HepG2 (cell line): Measurements from ENCODE around the gene PHYHIPL. TPM values are rescaled to one million over a fixed set of nuclear protein-coding genes. Genes with fewer than 3 reads are reported as not detected.

Experiments
- CEBPG ChIP-seq: IDR thresholded peaks from 2 replicates; pipeline ENCODE4 v1.6.1; 2016
- CHD2 ChIP-seq: IDR thresholded peaks from 2 replicates; pipeline ENCODE4 v1.6.1; 2011; ENCODE audit warnings: low read depth, low read length, improper control_type of control experiment
- CHD4 ChIP-seq: fragments of 200-600 bp; sonication (generic); IDR thresholded peaks from 2 replicates; pipeline ENCODE4 v1.7.0; 2017; ENCODE audit warnings: mild to moderate bottlenecking, low read length, borderline replicate concordance
- CREB1 ChIP-seq, 2 experiments: fragments of 450-650 bp in 1 of 2; IDR thresholded peaks; 2 replicates each; pipeline ENCODE4 v1.6.1; 2016 to 2017; ENCODE audit warnings: control low read depth in 1 of 2, mild to moderate bottlenecking in 1 of 2, missing compliant biosample characterization in 1 of 2, missing genetic modification characterization in 1 of 2
- ELF3 ChIP-seq: IDR thresholded peaks from 2 replicates; pipeline ENCODE4 v1.6.1; 2016; ENCODE audit warnings: missing genetic modification reagents, missing compliant biosample characterization
- GPN1 ChIP-seq: sonication (generic); formaldehyde crosslinking; IDR thresholded peaks from 2 replicates; pipeline ENCODE4 v1.5.1; 2020; ENCODE audit warnings: missing genetic modification reagents, borderline replicate concordance
- ISX ChIP-seq: sonication (generic); formaldehyde crosslinking; conservative IDR thresholded peaks from 2 replicates; pipeline ENCODE4 v1.5.0; 2020; ENCODE audit warnings: missing genetic modification reagents
- MLLT10 ChIP-seq: sonication (generic); formaldehyde crosslinking; IDR thresholded peaks from 2 replicates; pipeline ENCODE4 v1.4.0; 2020; ENCODE audit warnings: missing genetic modification reagents
- U2AF2 ChIP-seq: fragments of 200-400 bp; formaldehyde crosslinking; IDR thresholded peaks from 2 replicates; pipeline ENCODE4 v1.6.1; 2017; ENCODE audit warnings: low read depth, mild to moderate bottlenecking, low read length
- ZMYM2 ChIP-seq: sonication (generic); formaldehyde crosslinking; IDR thresholded peaks from 2 replicates; pipeline ENCODE4 v1.8.0; 2022; ENCODE audit warnings: mild to moderate bottlenecking, missing genetic modification reagents
- ZNF20 ChIP-seq: sonication (generic); formaldehyde crosslinking; IDR thresholded peaks from 2 replicates; pipeline ENCODE4 v1.4.0; 2020; ENCODE audit warnings: mild to moderate bottlenecking, moderate library complexity, missing genetic modification reagents
- ZNF253 ChIP-seq: sonication (generic); formaldehyde crosslinking; IDR thresholded peaks from 2 replicates; pipeline ENCODE4 v1.8.0; 2022; ENCODE audit warnings: mild to moderate bottlenecking, missing genetic modification reagents, borderline replicate concordance
- ZNF34 ChIP-seq: sonication (generic); formaldehyde crosslinking; IDR thresholded peaks from 2 replicates; pipeline ENCODE4 v1.4.0; 2020; ENCODE audit warnings: mild to moderate bottlenecking, missing genetic modification reagents, borderline replicate concordance
- ZNF530 ChIP-seq: sonication (generic); formaldehyde crosslinking; IDR thresholded peaks from 2 replicates; pipeline ENCODE4 v1.5.0; 2020; ENCODE audit warnings: low read depth, mild to moderate bottlenecking, missing genetic modification reagents
- ZNF563 ChIP-seq: sonication (generic); formaldehyde crosslinking; IDR thresholded peaks from 2 replicates; pipeline ENCODE4 v1.8.0; 2022; ENCODE audit warnings: mild to moderate bottlenecking, moderate library complexity, missing genetic modification reagents
- ZNF570 ChIP-seq: sonication (generic); formaldehyde crosslinking; IDR thresholded peaks from 2 replicates; pipeline ENCODE4 v1.4.0; 2020; ENCODE audit warnings: mild to moderate bottlenecking, missing genetic modification reagents, borderline replicate concordance
- ZSCAN12 ChIP-seq: sonication (generic); formaldehyde crosslinking; IDR thresholded peaks from 2 replicates; pipeline ENCODE4 v1.9.0; 2021; ENCODE audit warnings: mild to moderate bottlenecking, missing genetic modification reagents
- ZSCAN25 ChIP-seq: sonication (generic); formaldehyde crosslinking; IDR thresholded peaks from 2 replicates; pipeline ENCODE4 v1.8.0; 2022; ENCODE audit warnings: mild to moderate bottlenecking, missing genetic modification reagents
- polyA plus RNA-seq, 8 experiments: library from polyadenylated mRNA; depleted of rRNA in 3 of 8; stranded (reverse) in 7 of 8; unstranded in 1 of 8; fragments of >200 nt; fragmentation: Illumina TruSeq in 4 of 8; extraction: Trizol in 4 of 8; gene quantifications; 2 replicates each; pipeline versions ENCODE4 v1.2.1 to v1.2.3, GENCODE V29; 2011 to 2016; ENCODE audit warnings: low read depth in 4 of 8, missing spikeins in 1 of 8, mixed read lengths in 1 of 8; ENCODE audit not compliant: insufficient read depth in 1 of 8
- total RNA-seq, 5 experiments: library from RNA; depleted of rRNA; stranded (reverse); fragments of >200 nt; fragmentation: Illumina TruSeq; extraction: Trizol; gene quantifications; 2 replicates each; pipeline ENCODE4 v1.2.3, GENCODE V29; 2016; ENCODE audit warnings: low read depth in 1 of 5
- TF ChIP-seq, protein P1 (sequence below): sonication (generic); formaldehyde crosslinking; conservative IDR thresholded peaks from 2 replicates; pipeline ENCODE4 v1.4.0; 2020; ENCODE audit warnings: missing genetic modification reagents
- TF ChIP-seq, protein P2 (sequence below): IDR thresholded peaks from 2 replicates; pipeline ENCODE4 v1.6.1; 2016; ENCODE audit warnings: mild to moderate bottlenecking, missing biosample characterization, missing genetic modification reagents
- TF ChIP-seq, protein P3 (sequence below): sonication (generic); formaldehyde crosslinking; IDR thresholded peaks from 2 replicates; pipeline ENCODE4 v1.4.0; 2020; ENCODE audit warnings: missing genetic modification reagents, borderline replicate concordance
- TF ChIP-seq, protein P4 (sequence below): sonication (generic); formaldehyde crosslinking; IDR thresholded peaks from 2 replicates; pipeline ENCODE4 v1.4.0; 2020; ENCODE audit warnings: mild to moderate bottlenecking, missing genetic modification reagents
- TF ChIP-seq, protein P5 (sequence below): sonication (generic); formaldehyde crosslinking; IDR thresholded peaks from 2 replicates; pipeline ENCODE4 v1.4.0; 2020; ENCODE audit warnings: missing genetic modification reagents, borderline replicate concordance
- TF ChIP-seq, protein P6 (sequence below): sonication (generic); formaldehyde crosslinking; IDR thresholded peaks from 2 replicates; pipeline ENCODE4 v1.8.1; 2022; ENCODE audit warnings: mild to moderate bottlenecking, missing genetic modification reagents

PHYHIPL gene
- total and polyA plus RNA-seq, 2 of the 13 experiments (the other 11 are each of a cell fraction or from before 2014, with no cell fraction given) = 40.6 to 78.5 TPM

DNA sequence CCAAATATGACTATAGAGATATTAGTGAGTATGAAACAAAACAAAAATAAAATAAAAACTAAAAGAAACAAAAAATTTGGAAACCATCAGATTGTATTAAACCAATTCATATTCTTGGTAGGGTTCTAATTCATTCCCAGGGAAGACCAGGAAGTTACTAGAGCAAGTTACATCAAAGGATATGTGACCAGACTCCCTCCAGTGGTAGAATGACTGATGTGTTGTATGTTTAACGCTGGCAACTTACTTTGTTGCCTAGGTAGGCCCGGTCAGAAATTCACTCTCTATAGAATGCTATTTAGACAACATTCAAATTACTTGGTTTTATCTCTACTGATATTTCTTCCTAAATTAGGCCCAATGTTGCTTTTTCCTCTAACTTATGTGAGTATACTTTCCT is 5.2 kb downstream of the PHYHIPL start (continued):
- TF ChIP-seq, protein P1, sequence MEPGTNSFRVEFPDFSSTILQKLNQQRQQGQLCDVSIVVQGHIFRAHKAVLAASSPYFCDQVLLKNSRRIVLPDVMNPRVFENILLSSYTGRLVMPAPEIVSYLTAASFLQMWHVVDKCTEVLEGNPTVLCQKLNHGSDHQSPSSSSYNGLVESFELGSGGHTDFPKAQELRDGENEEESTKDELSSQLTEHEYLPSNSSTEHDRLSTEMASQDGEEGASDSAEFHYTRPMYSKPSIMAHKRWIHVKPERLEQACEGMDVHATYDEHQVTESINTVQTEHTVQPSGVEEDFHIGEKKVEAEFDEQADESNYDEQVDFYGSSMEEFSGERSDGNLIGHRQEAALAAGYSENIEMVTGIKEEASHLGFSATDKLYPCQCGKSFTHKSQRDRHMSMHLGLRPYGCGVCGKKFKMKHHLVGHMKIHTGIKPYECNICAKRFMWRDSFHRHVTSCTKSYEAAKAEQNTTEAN = no peak
- no peak for TF ChIP-seq ZNF570 (CRISPR knock-in tag)
- TF ChIP-seq, protein P2, sequence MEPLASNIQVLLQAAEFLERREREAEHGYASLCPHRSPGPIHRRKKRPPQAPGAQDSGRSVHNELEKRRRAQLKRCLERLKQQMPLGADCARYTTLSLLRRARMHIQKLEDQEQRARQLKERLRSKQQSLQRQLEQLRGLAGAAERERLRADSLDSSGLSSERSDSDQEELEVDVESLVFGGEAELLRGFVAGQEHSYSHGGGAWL (CRISPR knock-in tag) = no peak
- no peak for TF ChIP-seq GPN1 (CRISPR knock-in tag)
- TF ChIP-seq, protein P3, sequence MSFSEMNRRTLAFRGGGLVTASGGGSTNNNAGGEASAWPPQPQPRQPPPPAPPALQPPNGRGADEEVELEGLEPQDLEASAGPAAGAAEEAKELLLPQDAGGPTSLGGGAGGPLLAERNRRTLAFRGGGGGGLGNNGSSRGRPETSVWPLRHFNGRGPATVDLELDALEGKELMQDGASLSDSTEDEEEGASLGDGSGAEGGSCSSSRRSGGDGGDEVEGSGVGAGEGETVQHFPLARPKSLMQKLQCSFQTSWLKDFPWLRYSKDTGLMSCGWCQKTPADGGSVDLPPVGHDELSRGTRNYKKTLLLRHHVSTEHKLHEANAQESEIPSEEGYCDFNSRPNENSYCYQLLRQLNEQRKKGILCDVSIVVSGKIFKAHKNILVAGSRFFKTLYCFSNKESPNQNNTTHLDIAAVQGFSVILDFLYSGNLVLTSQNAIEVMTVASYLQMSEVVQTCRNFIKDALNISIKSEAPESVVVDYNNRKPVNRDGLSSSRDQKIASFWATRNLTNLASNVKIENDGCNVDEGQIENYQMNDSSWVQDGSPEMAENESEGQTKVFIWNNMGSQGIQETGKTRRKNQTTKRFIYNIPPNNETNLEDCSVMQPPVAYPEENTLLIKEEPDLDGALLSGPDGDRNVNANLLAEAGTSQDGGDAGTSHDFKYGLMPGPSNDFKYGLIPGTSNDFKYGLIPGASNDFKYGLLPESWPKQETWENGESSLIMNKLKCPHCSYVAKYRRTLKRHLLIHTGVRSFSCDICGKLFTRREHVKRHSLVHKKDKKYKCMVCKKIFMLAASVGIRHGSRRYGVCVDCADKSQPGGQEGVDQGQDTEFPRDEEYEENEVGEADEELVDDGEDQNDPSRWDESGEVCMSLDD (CRISPR knock-in tag) = no peak
- TF ChIP-seq ZSCAN25 (CRISPR knock-in tag) = no peak
- TF ChIP-seq, protein P4, sequence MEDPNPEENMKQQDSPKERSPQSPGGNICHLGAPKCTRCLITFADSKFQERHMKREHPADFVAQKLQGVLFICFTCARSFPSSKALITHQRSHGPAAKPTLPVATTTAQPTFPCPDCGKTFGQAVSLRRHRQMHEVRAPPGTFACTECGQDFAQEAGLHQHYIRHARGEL (CRISPR knock-in tag) = no peak
- peak; percentile 46 for TF ChIP-seq CEBPG
- TF ChIP-seq ZNF530 (CRISPR knock-in tag) = no peak
- no peak for TF ChIP-seq ZNF34 (CRISPR knock-in tag)
- no peak; the same call in 1 of the 2 replicates for TF ChIP-seq CHD4
- no peak for TF ChIP-seq ZMYM2 (CRISPR knock-in tag)
- no peak for TF ChIP-seq ZSCAN12
- 0 out of 2 replicates have a peak, but pooled peaks have one; percentile 30 for TF ChIP-seq MLLT10 (CRISPR knock-in tag)
- TF ChIP-seq CHD2 = no peak
- peak; percentile 99 for TF ChIP-seq ELF3 (CRISPR knock-in tag)
- TF ChIP-seq ZNF20 = no peak
- TF ChIP-seq, protein P5, sequence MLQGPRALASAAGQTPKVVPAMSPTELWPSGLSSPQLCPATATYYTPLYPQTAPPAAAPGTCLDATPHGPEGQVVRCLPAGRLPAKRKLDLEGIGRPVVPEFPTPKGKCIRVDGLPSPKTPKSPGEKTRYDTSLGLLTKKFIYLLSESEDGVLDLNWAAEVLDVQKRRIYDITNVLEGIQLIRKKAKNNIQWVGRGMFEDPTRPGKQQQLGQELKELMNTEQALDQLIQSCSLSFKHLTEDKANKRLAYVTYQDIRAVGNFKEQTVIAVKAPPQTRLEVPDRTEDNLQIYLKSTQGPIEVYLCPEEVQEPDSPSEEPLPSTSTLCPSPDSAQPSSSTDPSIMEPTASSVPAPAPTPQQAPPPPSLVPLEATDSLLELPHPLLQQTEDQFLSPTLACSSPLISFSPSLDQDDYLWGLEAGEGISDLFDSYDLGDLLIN (CRISPR knock-in tag) = no peak
- TF ChIP-seq CREB1 (IDR thresholded peaks at IDR 0.05) = no peak
- TF ChIP-seq CREB1 (CRISPR knock-in tag; IDR thresholded peaks at IDR 0.05) = peak; percentile 51
- TF ChIP-seq, protein P6, sequence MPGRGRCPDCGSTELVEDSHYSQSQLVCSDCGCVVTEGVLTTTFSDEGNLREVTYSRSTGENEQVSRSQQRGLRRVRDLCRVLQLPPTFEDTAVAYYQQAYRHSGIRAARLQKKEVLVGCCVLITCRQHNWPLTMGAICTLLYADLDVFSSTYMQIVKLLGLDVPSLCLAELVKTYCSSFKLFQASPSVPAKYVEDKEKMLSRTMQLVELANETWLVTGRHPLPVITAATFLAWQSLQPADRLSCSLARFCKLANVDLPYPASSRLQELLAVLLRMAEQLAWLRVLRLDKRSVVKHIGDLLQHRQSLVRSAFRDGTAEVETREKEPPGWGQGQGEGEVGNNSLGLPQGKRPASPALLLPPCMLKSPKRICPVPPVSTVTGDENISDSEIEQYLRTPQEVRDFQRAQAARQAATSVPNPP (CRISPR knock-in tag) = no peak
- no peak for TF ChIP-seq U2AF2
- TF ChIP-seq ZNF253 (CRISPR knock-in tag) = no peak
- TF ChIP-seq ISX (CRISPR knock-in tag) = no peak
- no peak for TF ChIP-seq ZNF563 (CRISPR knock-in tag)
